Measurements from ENCODE around the gene LAMC3.

DNA sequence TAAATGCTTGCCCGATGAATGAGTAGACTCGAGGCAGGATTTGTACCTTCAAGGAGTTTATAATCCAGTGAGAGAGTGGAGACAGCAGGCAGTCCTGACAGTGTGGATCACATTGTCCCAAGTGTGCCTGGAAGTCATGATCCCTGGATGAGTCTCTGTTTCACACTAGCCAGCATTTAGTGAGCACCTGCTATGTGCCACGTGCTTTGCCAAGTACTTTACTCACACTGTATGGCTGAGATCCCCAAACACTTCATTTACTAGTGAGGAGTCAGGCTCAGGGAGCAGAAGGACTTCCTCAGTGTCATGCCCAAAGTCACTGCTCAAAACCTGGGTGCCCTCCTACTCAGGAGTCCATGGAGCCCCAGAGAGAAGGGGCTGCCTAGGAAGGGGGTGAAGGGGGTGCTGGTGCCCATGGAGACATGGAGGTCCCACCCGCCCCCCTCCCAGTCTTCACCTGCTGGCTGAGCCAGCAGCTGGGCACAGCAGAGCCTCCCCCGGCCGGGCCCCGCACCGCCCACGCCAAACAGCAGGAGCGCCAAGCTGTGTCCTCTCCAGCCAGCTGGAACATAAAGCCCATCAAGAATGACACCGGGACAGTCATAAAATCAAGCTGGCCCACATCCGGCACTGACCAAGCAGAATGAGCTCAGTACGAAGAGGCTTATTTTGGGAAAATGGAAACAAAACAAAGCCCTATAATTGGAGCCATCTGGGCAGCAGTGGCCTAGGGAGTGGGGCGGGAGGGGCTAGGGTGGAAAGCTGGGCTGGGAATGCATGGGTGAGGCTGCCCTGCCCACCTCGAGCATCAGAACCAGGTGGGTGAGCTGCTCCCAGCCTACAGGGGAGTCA lies 10.6 kb downstream of the LAMC3 start:
- TF ChIP-seq FOXM1 (IDR thresholded peaks at IDR 0.05; ENCODE audit: borderline replicate concordance), result no peak
- TF ChIP-seq SP1 (IDR thresholded peaks at IDR 0.05), result no peak
- no peak for TF ChIP-seq SUZ12 (IDR thresholded peaks at IDR 0.05)
- no peak for TF ChIP-seq ZNF384 (IDR thresholded peaks at IDR 0.05)
- no peak for TF ChIP-seq PKNOX1 (IDR thresholded peaks at IDR 0.05)
- no peak for TF ChIP-seq ARNT (IDR thresholded peaks at IDR 0.05)
- no peak for TF ChIP-seq HDGF (IDR thresholded peaks at IDR 0.05; ENCODE audit: borderline replicate concordance)
- no peak for TF ChIP-seq FOXK2 (IDR thresholded peaks at IDR 0.05)
- TF ChIP-seq BHLHE40 (IDR thresholded peaks at IDR 0.05; ENCODE audit: borderline replicate concordance), result no peak
- no peak for TF ChIP-seq FOXA1 (IDR thresholded peaks at IDR 0.05)
- TF ChIP-seq CTBP1 (IDR thresholded peaks at IDR 0.05; ENCODE audit: borderline replicate concordance), result no peak
- no peak for TF ChIP-seq TARDBP (IDR thresholded peaks at IDR 0.05)
- TF ChIP-seq NFRKB (IDR thresholded peaks at IDR 0.05), result no peak

All from HEK293T (cell line).